Keratinocyte (primary cell): ENCODE measurements around the gene PHYH.

Experiments used
- EZH2 ChIP-seq: IDR thresholded peaks from one replicate; pipeline ENCODE4 v1.6.1; 2012; ENCODE audit warnings: inconsistent platforms, mild to moderate bottlenecking, low read length, moderate library complexity
- TF ChIP-seq, protein P1 (sequence below), 3 experiments: IDR thresholded peaks in 1 of 3; conservative IDR thresholded peaks in 1 of 3; optimal IDR thresholded peaks in 1 of 3; 2 replicates in 2 of 3; 3 replicates in 1 of 3; pipeline versions ENCODE3 to v1.5.1; 2011; ENCODE audit warnings: low read length in 3 of 3, mild to moderate bottlenecking in 3 of 3, moderate library complexity in 2 of 3, control low read depth in 1 of 3, inconsistent platforms in 1 of 3; ENCODE audit not compliant: insufficient read depth in 2 of 3; ENCODE audit errors: extremely low read depth in 1 of 3

DNA sequence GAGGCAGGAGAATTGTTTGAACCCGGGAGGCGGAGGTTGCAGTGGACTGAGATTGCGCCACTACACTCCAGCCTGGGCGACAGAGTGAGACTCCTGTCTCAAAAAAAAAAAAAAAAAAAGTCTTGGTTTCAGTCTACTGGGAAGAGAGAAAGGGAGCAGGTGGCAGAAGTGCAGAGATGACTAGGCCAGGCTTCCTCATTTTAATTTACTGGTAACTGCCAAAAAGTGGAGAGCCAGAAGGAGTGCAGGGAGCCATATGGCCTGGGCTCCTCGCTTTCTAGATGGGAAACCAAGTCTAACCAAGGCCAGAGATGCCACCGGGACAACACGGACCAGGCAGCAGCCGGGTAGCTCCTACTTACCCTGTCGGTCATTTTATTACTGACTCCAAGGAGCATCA, 36.0 kb upstream of the PHYH start:
- TF ChIP-seq, protein P1, sequence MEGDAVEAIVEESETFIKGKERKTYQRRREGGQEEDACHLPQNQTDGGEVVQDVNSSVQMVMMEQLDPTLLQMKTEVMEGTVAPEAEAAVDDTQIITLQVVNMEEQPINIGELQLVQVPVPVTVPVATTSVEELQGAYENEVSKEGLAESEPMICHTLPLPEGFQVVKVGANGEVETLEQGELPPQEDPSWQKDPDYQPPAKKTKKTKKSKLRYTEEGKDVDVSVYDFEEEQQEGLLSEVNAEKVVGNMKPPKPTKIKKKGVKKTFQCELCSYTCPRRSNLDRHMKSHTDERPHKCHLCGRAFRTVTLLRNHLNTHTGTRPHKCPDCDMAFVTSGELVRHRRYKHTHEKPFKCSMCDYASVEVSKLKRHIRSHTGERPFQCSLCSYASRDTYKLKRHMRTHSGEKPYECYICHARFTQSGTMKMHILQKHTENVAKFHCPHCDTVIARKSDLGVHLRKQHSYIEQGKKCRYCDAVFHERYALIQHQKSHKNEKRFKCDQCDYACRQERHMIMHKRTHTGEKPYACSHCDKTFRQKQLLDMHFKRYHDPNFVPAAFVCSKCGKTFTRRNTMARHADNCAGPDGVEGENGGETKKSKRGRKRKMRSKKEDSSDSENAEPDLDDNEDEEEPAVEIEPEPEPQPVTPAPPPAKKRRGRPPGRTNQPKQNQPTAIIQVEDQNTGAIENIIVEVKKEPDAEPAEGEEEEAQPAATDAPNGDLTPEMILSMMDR (optimal IDR thresholded peaks at IDR 0.05 in 1 of 3, IDR thresholded peaks at IDR 0.05 in 1 of 3, conservative IDR thresholded peaks at IDR 0.05 in 1 of 3; ENCODE audit: extremely low read depth in 1 of 3, insufficient read depth in 2 of 3, low read length in 3 of 3), result no peak
- no peak for TF ChIP-seq EZH2
